Natural killer cell treated with Interleukin-12 subunit alpha and Interleukin-12 subunit beta and Interleukin-15 and Interleukin-18, amount 100 ng/mL, for 72 hours (primary cell): ENCODE results near the gene TRIML2. TPM values are rescaled to one million over a fixed set of nuclear protein-coding genes. Genes with fewer than 3 reads are reported as not detected.

Source experiments
- ATAC-seq, 2 donors: fragments of 150-1000 bp; cut with Tn5 transposase in 1 of 2; sonication (Bioruptor Pico), chemical (Tn5 transposase) in 1 of 2; 2 replicates each; pipeline ENCODE4 v1.10.0; 2021
- DNase-seq: peaks from one replicate; pipeline ENCODE4 v3.0.0; 2022; ENCODE audit warnings: low spot score
- H3K27ac Mint-ChIP-seq, 2 donors: 1 replicate in 1 of 2; 2 replicates in 1 of 2; pipeline ENCODE4 v1.8.0; 2022; ENCODE audit warnings: mixed read lengths in 2 of 2, mild to moderate bottlenecking in 1 of 2, moderate library complexity in 1 of 2
- H3K27me3 Mint-ChIP-seq, 2 donors: 1 replicate in 1 of 2; 2 replicates in 1 of 2; pipeline ENCODE4 v1.8.0; 2022; ENCODE audit warnings: mixed read lengths in 2 of 2
- H3K36me3 Mint-ChIP-seq: one replicate; pipeline ENCODE4 v1.8.0; 2022; ENCODE audit warnings: mixed read lengths
- H3K4me1 Mint-ChIP-seq, 2 donors: 1 replicate in 1 of 2; 2 replicates in 1 of 2; pipeline ENCODE4 v1.8.0; 2022; ENCODE audit warnings: low read depth in 2 of 2, mixed read lengths in 2 of 2, mild to moderate bottlenecking in 1 of 2
- H3K4me3 Mint-ChIP-seq: one replicate; pipeline ENCODE4 v1.8.0; 2022; ENCODE audit warnings: mixed read lengths
- H3K9me3 Mint-ChIP-seq: 2 replicates; pipeline ENCODE4 v1.8.0; 2022; ENCODE audit warnings: mixed read lengths
- total RNA-seq, 2 donors: library from RNA; stranded (reverse); gene quantifications; one replicate each; pipeline ENCODE4 v1.2.3, GENCODE V29; 2022

Gene TRIML2, protein sequence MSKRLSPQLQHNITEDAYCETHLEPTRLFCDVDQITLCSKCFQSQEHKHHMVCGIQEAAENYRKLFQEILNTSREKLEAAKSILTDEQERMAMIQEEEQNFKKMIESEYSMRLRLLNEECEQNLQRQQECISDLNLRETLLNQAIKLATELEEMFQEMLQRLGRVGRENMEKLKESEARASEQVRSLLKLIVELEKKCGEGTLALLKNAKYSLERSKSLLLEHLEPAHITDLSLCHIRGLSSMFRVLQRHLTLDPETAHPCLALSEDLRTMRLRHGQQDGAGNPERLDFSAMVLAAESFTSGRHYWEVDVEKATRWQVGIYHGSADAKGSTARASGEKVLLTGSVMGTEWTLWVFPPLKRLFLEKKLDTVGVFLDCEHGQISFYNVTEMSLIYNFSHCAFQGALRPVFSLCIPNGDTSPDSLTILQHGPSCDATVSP
- total RNA-seq, result not detected

DNA sequence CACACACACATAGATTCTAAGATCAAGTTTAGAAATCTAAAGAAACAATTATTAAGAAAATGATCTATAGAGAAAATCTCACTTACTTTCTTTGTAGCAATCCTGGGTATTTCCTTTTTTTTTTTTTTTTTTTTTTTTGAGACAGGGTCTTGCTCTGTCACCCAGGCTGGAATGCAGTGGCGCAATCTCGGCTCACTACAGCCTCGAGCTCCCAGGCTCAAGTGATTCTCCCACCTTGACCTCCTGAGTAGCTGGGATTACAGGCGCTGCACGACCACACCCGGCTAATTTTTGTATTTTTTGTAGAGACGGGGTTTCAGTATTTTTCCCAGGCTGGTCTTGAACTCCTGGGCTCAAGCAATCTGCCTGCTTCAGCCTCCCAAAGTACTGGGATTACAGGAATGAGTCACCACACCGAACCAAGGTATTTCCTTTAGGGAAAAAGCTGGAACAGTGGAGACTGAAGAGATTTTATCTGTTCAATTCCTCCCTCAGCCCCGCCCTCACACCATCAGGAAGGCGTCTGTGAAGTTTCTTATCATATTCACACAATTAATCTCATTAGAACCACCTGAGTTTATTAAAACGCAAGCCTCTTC, at the start of gene TRIML2:
TRIML2 (minus strand) TSS at position 447 of the 599 bp plus-strand sequence. CDS start 4,235 bp downstream, outside the sequence.
- no peak within 1 kb of the TSS for H3K4me3 Mint-ChIP-seq
- no peak for DNase-seq
- peaks cover 19% of the 10 kb centered on the region for H3K36me3 Mint-ChIP-seq
- no peaks in the 10 kb centered on the region for H3K4me1 Mint-ChIP-seq
- H3K9me3 Mint-ChIP-seq, result peaks cover 18% of the 10 kb centered on the region
- no peak within 1 kb of the TSS for H3K27ac Mint-ChIP-seq
- H3K27me3 Mint-ChIP-seq, result no peaks in the 10 kb centered on the region
- no peak for ATAC-seq

DNA sequence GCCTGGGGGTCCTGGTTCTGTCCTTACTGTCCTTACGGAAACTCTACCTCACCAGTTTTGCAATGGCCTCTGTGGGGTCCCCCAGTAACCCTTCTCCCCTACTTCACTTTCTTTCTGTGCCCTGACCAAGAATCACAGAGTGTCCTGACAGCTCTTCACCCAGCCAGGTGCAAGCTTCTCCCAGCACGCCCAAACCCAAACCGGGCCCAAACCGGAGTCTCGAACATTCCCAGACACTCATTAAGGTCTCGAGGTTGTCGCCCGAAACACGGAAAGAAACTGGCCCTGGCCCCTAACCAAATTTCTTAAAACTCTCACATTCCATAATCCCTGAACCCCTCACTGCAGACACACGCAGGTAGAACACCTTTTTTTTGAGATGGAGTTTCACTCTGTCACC, 48.9 kb upstream of the TRIML2 start:
- no peak for ATAC-seq
- DNase-seq, result no peak
- no peaks in the 10 kb centered on the region for H3K27me3 Mint-ChIP-seq
- no peaks in the 10 kb centered on the region for H3K4me1 Mint-ChIP-seq
- H3K4me3 Mint-ChIP-seq, result no peak overlapping the region
- H3K36me3 Mint-ChIP-seq, result peaks cover 14% of the 10 kb centered on the region
- H3K27ac Mint-ChIP-seq, result no peak overlapping the region
- peaks cover 9% of the 10 kb centered on the region for H3K9me3 Mint-ChIP-seq

DNA sequence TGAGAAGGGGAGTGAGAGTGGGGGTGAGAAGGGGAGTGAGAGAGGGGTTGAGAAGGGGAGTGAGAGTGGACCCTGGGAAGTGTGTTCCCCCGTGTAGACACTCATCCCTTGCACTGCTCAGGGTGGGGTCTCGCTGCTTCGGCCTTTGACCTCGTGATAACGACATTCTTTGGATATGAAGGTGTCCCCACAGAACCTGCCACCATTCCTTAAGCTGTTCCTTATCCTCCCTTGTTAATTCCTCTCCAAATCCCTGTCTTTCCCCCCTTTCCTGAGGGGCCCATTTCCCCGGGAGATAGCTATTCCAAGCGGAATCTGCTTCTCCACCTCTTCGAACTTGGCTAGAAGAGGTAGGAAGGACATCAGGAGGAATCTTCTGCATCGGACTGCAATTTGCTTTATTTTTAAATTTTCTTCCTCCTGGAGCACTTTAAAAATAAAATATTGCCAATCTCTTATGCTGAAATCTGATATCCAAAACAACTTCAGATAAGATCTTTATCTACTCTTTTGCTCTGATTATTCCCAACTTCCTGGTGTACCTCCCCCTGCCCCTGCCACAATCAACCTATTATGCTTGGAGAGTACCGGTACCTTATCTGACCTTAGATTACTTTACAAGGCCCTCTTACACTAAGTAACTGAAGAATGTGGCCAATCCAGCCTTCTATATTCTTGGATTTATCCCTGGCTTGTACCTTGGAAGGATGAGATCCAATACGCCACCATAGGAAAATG, 45.4 kb upstream of the TRIML2 start:
- Mint-ChIP-seq H3K36me3 (peaks cover 10% of the 10 kb centered on the region), H3K27ac (no peak overlapping the region), H3K27me3 (no peaks in the 10 kb centered on the region), H3K4me3 (no peak overlapping the region), H3K9me3 (peaks cover 3% of the 10 kb centered on the region), H3K4me1 (no peaks in the 10 kb centered on the region)
- DNase-seq (no peak), ATAC-seq (no peak)

DNA sequence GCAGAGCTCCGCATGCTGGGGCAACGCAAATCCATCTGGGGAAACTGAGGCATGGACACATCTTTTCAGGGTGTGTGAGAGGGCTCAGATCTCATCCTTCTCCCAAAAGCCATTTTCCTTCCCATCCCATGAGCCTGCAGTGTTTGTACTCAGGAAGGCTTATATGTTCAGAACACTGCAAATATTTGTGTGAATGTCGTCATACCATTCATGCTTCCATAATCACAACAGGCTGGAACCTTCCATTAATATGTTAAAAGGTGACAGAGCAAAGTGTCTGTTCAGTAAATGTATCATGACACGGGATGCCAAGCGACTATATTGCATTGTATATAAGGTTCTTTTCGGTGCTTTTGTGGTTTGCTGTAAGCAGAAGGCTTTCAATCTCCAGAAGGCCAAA, 38.4 kb upstream of the TRIML2 start:
- no peaks in the 10 kb centered on the region for H3K27me3 Mint-ChIP-seq
- H3K4me3 Mint-ChIP-seq, result no peak overlapping the region
- ATAC-seq (no peak), DNase-seq (no peak)
- H3K27ac Mint-ChIP-seq, result no peak overlapping the region
- peaks cover 5% of the 10 kb centered on the region for H3K9me3 Mint-ChIP-seq
- H3K36me3 Mint-ChIP-seq, result no peaks in the 10 kb centered on the region
- H3K4me1 Mint-ChIP-seq, result no peaks in the 10 kb centered on the region

DNA sequence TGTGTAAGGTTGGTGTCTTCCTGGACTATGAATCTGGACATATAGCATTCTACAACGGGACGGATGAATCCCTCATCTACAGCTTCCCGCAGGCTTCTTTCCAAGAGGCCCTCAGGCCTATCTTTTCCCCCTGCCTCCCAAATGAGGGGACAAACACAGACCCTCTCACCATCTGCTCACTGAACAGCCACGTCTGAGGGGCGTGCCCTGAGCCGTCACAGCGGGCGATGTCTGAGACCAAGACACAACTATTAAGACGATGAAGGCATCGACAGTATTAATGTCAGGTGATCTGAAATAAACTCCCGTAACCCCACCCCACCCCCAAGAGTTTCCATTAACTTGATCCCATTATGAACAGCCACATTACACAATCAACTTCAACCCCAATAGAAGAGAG, 37.8 kb upstream of the TRIML2 start:
- ATAC-seq, result no peak
- no peak for DNase-seq
- no peaks in the 10 kb centered on the region for H3K36me3 Mint-ChIP-seq
- no peak overlapping the region for H3K4me3 Mint-ChIP-seq
- no peaks in the 10 kb centered on the region for H3K27me3 Mint-ChIP-seq
- no peak overlapping the region for H3K27ac Mint-ChIP-seq
- H3K9me3 Mint-ChIP-seq, result peaks cover 5% of the 10 kb centered on the region
- no peaks in the 10 kb centered on the region for H3K4me1 Mint-ChIP-seq

DNA sequence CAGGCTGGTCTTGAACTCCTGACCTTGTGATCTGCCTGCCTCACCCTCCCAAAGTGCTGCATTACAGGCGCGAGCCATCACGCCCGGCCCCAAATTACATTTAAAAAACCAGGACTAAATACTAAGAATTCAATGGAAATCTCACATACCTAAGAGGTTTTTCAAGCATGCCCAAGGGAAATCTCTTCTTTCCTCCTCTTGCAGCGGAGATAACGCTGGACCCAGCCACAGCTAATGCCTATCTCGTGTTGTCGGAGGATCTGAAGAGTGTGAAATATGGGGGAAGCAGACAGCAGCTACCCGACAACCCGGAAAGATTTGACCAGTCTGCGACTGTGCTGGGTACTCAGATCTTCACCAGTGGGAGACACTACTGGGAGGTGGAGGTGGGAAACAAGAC, 37.2 kb upstream of the TRIML2 start:
- Mint-ChIP-seq H3K27ac (no peak overlapping the region), H3K27me3 (no peaks in the 10 kb centered on the region), H3K36me3 (no peaks in the 10 kb centered on the region), H3K4me3 (no peak overlapping the region), H3K9me3 (peaks cover 5% of the 10 kb centered on the region), H3K4me1 (no peaks in the 10 kb centered on the region)
- ATAC-seq, result no peak
- no peak for DNase-seq

DNA sequence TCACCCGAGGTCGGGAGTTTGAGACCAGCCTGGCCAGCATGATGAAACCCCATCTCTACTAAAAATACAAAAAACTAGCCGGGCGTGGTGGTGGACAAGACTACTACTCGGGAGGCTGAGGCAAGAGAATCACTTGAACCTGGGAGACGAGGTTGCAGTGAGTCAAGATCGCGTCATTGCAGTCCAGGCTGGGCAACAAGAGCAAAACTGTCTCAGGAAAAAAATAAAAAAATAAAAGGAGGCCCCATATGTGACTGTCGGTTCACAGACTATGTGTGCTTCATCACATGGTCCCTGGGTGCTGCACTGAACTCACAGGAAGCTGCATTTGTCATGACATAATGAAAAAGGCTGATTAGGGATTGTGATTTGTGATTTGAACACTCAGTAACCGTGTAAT, 36.2 kb upstream of the TRIML2 start:
- Mint-ChIP-seq H3K27me3 (no peaks in the 10 kb centered on the region), H3K4me1 (no peaks in the 10 kb centered on the region), H3K27ac (no peak overlapping the region), H3K4me3 (no peak overlapping the region), H3K9me3 (peaks cover 7% of the 10 kb centered on the region), H3K36me3 (no peaks in the 10 kb centered on the region)
- ATAC-seq, result no peak
- no peak for DNase-seq

DNA sequence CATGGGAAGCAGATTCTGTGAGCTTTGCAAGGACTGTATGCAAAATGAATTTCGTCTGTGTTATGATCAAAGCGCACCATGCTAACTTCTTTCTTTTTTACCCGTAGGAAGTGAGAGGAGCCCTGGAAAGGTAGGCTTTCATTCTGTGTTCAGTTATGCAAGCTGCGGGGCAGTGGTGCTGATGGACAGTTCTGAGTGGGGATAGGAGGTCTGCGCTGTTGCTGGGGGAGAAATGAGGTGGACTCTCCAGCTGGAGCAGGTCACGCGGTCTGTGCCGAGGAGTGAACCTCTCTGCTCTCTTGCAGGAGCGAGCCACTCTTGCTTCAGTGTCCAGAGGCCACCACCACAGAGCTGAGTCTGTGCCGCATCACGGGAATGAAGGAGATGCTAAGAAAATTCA, 34.3 kb upstream of the TRIML2 start:
- Mint-ChIP-seq H3K27ac (no peak overlapping the region), H3K4me3 (no peak overlapping the region), H3K4me1 (no peaks in the 10 kb centered on the region), H3K9me3 (peaks cover 11% of the 10 kb centered on the region), H3K27me3 (no peaks in the 10 kb centered on the region), H3K36me3 (no peaks in the 10 kb centered on the region)
- no peak for ATAC-seq
- DNase-seq, result no peak

DNA sequence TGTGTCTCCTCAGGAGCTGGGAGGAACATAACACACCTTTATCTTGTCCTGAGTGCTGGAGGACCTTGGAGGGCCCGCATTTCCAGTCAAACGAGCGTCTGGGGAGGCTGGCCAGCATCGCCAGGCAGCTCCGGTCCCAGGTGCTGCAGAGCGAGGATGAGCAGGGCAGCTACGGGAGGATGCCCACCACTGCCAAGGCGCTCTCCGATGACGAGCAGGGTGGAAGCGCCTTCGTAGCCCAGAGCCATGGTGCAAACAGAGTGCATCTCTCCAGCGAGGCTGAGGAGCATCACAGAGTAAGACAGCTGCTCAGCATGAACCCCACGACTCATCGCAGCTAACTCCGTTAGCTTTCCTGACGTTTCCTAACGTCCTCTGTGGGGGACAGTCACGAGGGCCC, 30.3 kb upstream of the TRIML2 start:
- no peak overlapping the region for H3K27ac Mint-ChIP-seq
- no peaks in the 10 kb centered on the region for H3K4me1 Mint-ChIP-seq
- H3K27me3 Mint-ChIP-seq, result no peaks in the 10 kb centered on the region
- no peak overlapping the region for H3K4me3 Mint-ChIP-seq
- peaks cover 11% of the 10 kb centered on the region for H3K9me3 Mint-ChIP-seq
- DNase-seq (no peak), ATAC-seq (no peak)
- no peaks in the 10 kb centered on the region for H3K36me3 Mint-ChIP-seq

DNA sequence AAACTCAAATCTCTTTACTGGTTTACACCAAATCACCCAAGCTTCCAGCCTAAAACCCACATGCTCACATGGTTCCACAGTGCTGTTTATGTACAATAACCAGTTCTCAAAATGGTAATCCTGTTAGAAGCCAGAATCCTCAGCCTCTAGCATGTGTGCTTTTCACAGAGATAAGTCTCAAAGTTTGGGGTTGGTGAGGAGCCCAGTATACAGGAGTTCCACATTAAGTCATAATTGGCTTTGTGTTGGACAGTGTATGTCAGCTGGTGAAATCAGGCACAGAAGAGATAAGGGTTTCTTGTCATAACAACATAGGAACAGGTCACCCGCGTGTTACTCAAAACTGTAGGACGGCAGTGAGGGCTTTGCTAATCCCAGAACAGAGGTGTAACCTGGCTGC, 29.7 kb upstream of the TRIML2 start, which contains the start of gene TRIML1:
TRIML1 (plus strand) TSS at position 301 of the 400 bp plus-strand sequence. CDS start 118 bp downstream, outside the sequence.
- H3K4me3 Mint-ChIP-seq, result no peak within 1 kb of the TSS
- H3K27me3 Mint-ChIP-seq, result no peaks in the 10 kb centered on the region
- ATAC-seq, result no peak
- no peaks in the 10 kb centered on the region for H3K4me1 Mint-ChIP-seq
- H3K27ac Mint-ChIP-seq, result no peak within 1 kb of the TSS
- DNase-seq, result no peak
- no peaks in the 10 kb centered on the region for H3K36me3 Mint-ChIP-seq
- peaks cover 11% of the 10 kb centered on the region for H3K9me3 Mint-ChIP-seq

DNA sequence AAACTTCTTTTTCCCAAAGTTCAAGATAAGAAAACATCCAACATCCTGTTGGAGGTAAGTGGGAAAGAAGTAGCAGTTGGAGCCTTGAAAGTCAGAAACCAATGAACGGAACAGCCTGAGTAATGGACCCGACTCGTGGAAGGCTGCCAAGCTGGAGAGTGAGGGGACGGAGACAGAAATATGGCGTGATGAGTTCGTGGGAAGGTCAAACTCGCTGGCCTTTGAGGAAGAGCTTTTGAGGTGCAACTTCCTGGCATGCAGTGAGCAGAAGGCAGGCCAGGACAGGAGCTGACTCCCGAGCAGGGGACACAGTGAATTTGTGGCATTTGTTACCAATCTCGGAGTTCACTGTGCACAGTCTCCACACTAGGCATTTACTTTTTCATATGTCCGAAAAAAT, 28.8 kb upstream of the TRIML2 start:
- Mint-ChIP-seq H3K36me3 (no peaks in the 10 kb centered on the region), H3K4me3 (no peak overlapping the region), H3K4me1 (no peaks in the 10 kb centered on the region), H3K27ac (no peak overlapping the region), H3K27me3 (no peaks in the 10 kb centered on the region), H3K9me3 (peaks cover 11% of the 10 kb centered on the region)
- ATAC-seq (no peak), DNase-seq (no peak)

DNA sequence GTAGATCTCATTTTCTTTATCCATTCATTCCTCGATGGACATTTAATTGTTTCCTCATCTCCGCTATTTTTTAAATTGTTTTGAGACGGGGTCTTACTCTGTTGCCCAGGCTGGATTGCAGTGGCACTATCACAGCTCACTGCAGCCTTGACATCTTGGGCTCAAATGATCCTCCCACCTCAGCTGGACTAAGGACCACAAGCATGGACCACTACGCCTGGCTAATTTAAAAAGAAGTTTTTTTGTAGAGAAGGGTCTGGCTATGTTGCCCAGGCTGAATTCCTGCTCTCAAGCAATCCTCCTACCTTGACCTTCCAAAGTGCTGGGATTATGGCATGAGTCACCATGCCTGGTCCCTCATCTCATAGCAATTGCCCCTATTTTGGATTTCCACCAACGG, 22.8 kb upstream of the TRIML2 start:
- Mint-ChIP-seq H3K9me3 (peaks cover 4% of the 10 kb centered on the region), H3K4me3 (no peak overlapping the region), H3K36me3 (no peaks in the 10 kb centered on the region), H3K4me1 (no peaks in the 10 kb centered on the region), H3K27ac (no peak overlapping the region), H3K27me3 (no peaks in the 10 kb centered on the region)
- ATAC-seq, result no peak
- no peak for DNase-seq

DNA sequence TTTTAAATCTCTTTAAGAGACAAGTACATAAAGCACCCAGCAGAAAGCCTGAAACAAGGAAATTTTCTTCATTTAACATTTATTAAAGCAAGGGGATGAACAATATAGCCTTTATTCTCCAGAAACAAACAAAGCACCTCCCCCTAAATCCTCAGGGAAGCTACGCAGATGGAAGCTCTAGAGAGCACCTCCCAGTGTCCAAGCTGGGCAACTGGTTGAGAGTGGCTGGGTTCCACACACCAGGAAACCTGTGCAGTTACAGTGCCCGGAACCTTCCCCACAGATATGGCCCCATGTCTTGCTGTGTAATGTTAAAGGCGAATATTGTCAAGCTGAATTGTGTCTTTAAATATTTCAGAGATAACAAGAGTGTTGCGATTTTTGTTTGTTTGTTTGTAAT, 21.0 kb upstream of the TRIML2 start:
- no peaks in the 10 kb centered on the region for H3K36me3 Mint-ChIP-seq
- no peak for ATAC-seq

More for the DNA sequence above, 21.0 kb upstream of the TRIML2 start:
- no peak for DNase-seq
- H3K27ac Mint-ChIP-seq, result no peak overlapping the region
- H3K9me3 Mint-ChIP-seq, result peaks cover 11% of the 10 kb centered on the region
- H3K4me3 Mint-ChIP-seq, result no peak overlapping the region
- no peaks in the 10 kb centered on the region for H3K4me1 Mint-ChIP-seq
- no peaks in the 10 kb centered on the region for H3K27me3 Mint-ChIP-seq
